ENCODE results near the gene GIPC3. TPM values are rescaled to one million over a fixed set of nuclear protein-coding genes. Genes with fewer than 3 reads are reported as not detected.
A peak's percentile ranks its signal among the peaks of the same experiment; 100 is the strongest.

The GIPC3 gene
- total RNA-seq, 2 donors from 2014 or later = 0.93 to 1.5 TPM

GRCh38 chr19:3570606-3571011, 14.7 kb upstream of the GIPC3 start:
- WGBS, 2 experiments (ENCODE audit: insufficient coverage in 1 of 2, insufficient read length in 1 of 2) = 94 to 97% methylated on average over 7 of the region's 7 CpGs
- Histone ChIP-seq H3K27ac (ENCODE audit: low read depth, low read length) (no peak overlapping the region), H3K4me3 (ENCODE audit: low read length) (no peak overlapping the region), H3K9me3 (ENCODE audit: control insufficient read depth, low read length) (no peaks in the 10 kb centered on the region), H3K4me1 (ENCODE audit: control insufficient read depth, insufficient read depth, low read length) (no peaks in the 10 kb centered on the region), H3K27me3 (ENCODE audit: control insufficient read depth, insufficient read depth, low read length, poor library complexity, severe bottlenecking) (no peaks in the 10 kb centered on the region), H3K9ac (ENCODE audit: extremely low read depth, low read length, poor library complexity, severe bottlenecking) (no peak overlapping the region), H3K36me3 (ENCODE audit: control insufficient read depth, insufficient read depth, low read length) (peaks cover 8% of the 10 kb centered on the region)
- no peak for DNase-seq
- Mint-ChIP-seq H3K9me3 (no peaks in the 10 kb centered on the region), H3K27ac (no peak overlapping the region), H3K27me3 (ENCODE audit: insufficient read depth) (peaks cover 2% of the 10 kb centered on the region), H3K36me3 (ENCODE audit: low read depth) (peaks cover 12% of the 10 kb centered on the region), H3K4me3 (no peak overlapping the region), H3K4me1 (peaks cover 4% of the 10 kb centered on the region)
- no peak for TF ChIP-seq CTCF (conservative IDR thresholded peaks at IDR 0.05)

GRCh38 chr19:3572132-3572854, 13.0 kb upstream of the GIPC3 start:
- Mint-ChIP-seq H3K36me3 (ENCODE audit: low read depth) (peaks cover 12% of the 10 kb centered on the region), H3K4me1 (peaks cover 10% of the 10 kb centered on the region)

GRCh38 chr19:3572855-3573161, 12.5 kb upstream of the GIPC3 start, which contains the start of gene HMG20B:
Gene HMG20B (plus strand): TSS chr19:3572944. CDS start chr19:3573310, 366 bp downstream.
- H3K9ac ChIP-seq (ENCODE audit: extremely low read depth, low read length, poor library complexity, severe bottlenecking) = peak within 1 kb of the TSS; percentile 71
- peak within 1 kb of the TSS; percentile 60 for H3K27ac ChIP-seq (ENCODE audit: low read depth, low read length)
- H3K36me3 ChIP-seq (ENCODE audit: control insufficient read depth, insufficient read depth, low read length) = peaks cover 8% of the 10 kb centered on the region
- H3K4me1 Mint-ChIP-seq = peaks cover 10% of the 10 kb centered on the region
- peaks cover 12% of the 10 kb centered on the region for H3K36me3 Mint-ChIP-seq (ENCODE audit: low read depth)
- 0% methylated on average over 30 of the region's 30 CpGs; no CpG with 5 or more reads in 1 of the 2 experiments for WGBS, 2 experiments (ENCODE audit: insufficient coverage in 1 of 2, insufficient read length in 1 of 2)
- peak within 1 kb of the TSS; percentile 69 for H3K4me3 Mint-ChIP-seq
- peaks cover under 1% of the 10 kb centered on the region for H3K27me3 Mint-ChIP-seq (ENCODE audit: insufficient read depth)
- H3K27me3 ChIP-seq (ENCODE audit: control insufficient read depth, insufficient read depth, low read length, poor library complexity, severe bottlenecking) = peaks cover 8% of the 10 kb centered on the region
- no peaks in the 10 kb centered on the region for H3K9me3 Mint-ChIP-seq
- TF ChIP-seq CTCF (conservative IDR thresholded peaks at IDR 0.05) = no peak
- H3K4me1 ChIP-seq (ENCODE audit: control insufficient read depth, insufficient read depth, low read length) = no peaks in the 10 kb centered on the region
- no peak for DNase-seq
- no peak within 1 kb of the TSS for H3K27ac Mint-ChIP-seq
- H3K9me3 ChIP-seq (ENCODE audit: control insufficient read depth, low read length) = no peaks in the 10 kb centered on the region
- peak within 1 kb of the TSS; percentile 85 for H3K4me3 ChIP-seq (ENCODE audit: low read length)

More at GRCh38 chr19:3572132-3572854, 13.0 kb upstream of the GIPC3 start:
- Histone ChIP-seq H3K9ac (ENCODE audit: extremely low read depth, low read length, poor library complexity, severe bottlenecking) (no peak overlapping the region), H3K27ac (ENCODE audit: low read depth, low read length) (no peak overlapping the region), H3K4me1 (ENCODE audit: control insufficient read depth, insufficient read depth, low read length) (no peaks in the 10 kb centered on the region), H3K36me3 (ENCODE audit: control insufficient read depth, insufficient read depth, low read length) (peaks cover 8% of the 10 kb centered on the region), H3K4me3 (ENCODE audit: low read length) (peak overlapping the region; percentile 71), H3K9me3 (ENCODE audit: control insufficient read depth, low read length) (no peaks in the 10 kb centered on the region), H3K27me3 (ENCODE audit: control insufficient read depth, insufficient read depth, low read length, poor library complexity, severe bottlenecking) (peaks cover 8% of the 10 kb centered on the region)
- peak; percentile 100 for DNase-seq
- no peak for TF ChIP-seq CTCF (conservative IDR thresholded peaks at IDR 0.05)
- Mint-ChIP-seq H3K27ac (no peak overlapping the region), H3K4me3 (peak overlapping the region; percentile 69), H3K9me3 (no peaks in the 10 kb centered on the region), H3K27me3 (ENCODE audit: insufficient read depth) (no peaks in the 10 kb centered on the region)
- 5 to 8% methylated on average over 17 to 46 of the region's 48 CpGs for WGBS, 2 experiments (ENCODE audit: insufficient coverage in 1 of 2, insufficient read length in 1 of 2)

Data from endodermal cell (in vitro differentiated cells).